Duodenal mucosa (tissue), 2 donors: ENCODE measurements around the gene BCCIP.
A peak's percentile ranks its signal among the peaks of the same experiment; 100 is the strongest.

Experiments
- H3K27ac ChIP-seq: one replicate; pipeline ENCODE4 v1.7.0; 2013; ENCODE audit warnings: low read depth, low read length
- H3K27me3 ChIP-seq, 2 donors: one replicate each; pipeline ENCODE4 v1.7.0; 2013; ENCODE audit warnings: low read length in 2 of 2, control low read depth in 1 of 2; ENCODE audit not compliant: insufficient read depth in 2 of 2, control insufficient read depth in 1 of 2
- H3K36me3 ChIP-seq, 2 donors: one replicate each; pipeline ENCODE4 v1.7.0; 2013; ENCODE audit warnings: low read length in 2 of 2, control low read depth in 1 of 2; ENCODE audit not compliant: insufficient read depth in 2 of 2, control insufficient read depth in 1 of 2
- H3K4me1 ChIP-seq, 2 donors: one replicate each; pipeline ENCODE4 v1.7.0; 2013; ENCODE audit warnings: low read length in 2 of 2, control low read depth in 1 of 2; ENCODE audit not compliant: insufficient read depth in 2 of 2, control insufficient read depth in 1 of 2
- H3K4me3 ChIP-seq, 2 donors: one replicate each; pipeline ENCODE4 v1.7.0; 2013; ENCODE audit warnings: low read length in 2 of 2, low read depth in 1 of 2
- H3K9ac ChIP-seq, 2 donors: one replicate each; pipeline ENCODE4 v1.7.0; 2013; ENCODE audit warnings: low read length in 2 of 2, low read depth in 1 of 2
- H3K9me3 ChIP-seq, 2 donors: one replicate each; pipeline ENCODE4 v1.7.0; 2013; ENCODE audit warnings: low read length in 2 of 2, control low read depth in 1 of 2; ENCODE audit not compliant: control insufficient read depth in 1 of 2

Gene BCCIP

DNA sequence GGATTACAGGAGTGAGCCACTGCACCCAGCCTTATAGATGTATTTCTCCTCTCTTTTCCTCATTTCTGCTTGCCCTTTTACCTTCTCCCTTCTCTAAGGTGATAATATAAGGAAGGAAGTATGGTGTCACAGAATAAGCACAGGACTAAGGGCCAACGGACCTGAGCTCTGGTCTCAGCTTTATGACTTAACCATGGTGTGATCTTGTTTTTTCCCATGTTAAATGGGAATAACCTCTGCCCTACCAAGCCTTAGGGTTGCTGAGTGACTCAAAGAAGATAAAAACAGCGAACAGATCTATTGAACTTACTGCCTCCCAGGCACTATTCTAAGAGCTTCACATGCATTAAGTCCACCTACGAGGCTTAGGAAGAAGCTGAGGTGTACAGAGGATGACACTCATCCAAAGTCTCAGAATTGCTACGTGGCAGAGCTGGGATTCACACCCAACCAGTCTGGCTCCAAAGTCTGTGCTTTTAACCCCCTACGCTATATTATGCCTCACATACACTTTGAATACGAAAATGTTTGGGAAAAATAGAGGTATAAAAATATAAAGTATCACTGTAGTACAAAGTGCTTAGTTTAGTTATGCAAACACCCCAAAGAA is 5.9 kb upstream of the BCCIP start:
- H3K4me1 ChIP-seq: peaks cover 15 to 17% of the 10 kb centered on the region in 2 donors
- no peaks in the 10 kb centered on the region for H3K27me3 ChIP-seq
- no peak overlapping the region for H3K27ac ChIP-seq
- peaks cover 5 to 31% of the 10 kb centered on the region in 2 donors for H3K36me3 ChIP-seq
- no peak overlapping the region for H3K9ac ChIP-seq
- H3K9me3 ChIP-seq: no peaks in the 10 kb centered on the region
- H3K4me3 ChIP-seq: no peak overlapping the region

DNA sequence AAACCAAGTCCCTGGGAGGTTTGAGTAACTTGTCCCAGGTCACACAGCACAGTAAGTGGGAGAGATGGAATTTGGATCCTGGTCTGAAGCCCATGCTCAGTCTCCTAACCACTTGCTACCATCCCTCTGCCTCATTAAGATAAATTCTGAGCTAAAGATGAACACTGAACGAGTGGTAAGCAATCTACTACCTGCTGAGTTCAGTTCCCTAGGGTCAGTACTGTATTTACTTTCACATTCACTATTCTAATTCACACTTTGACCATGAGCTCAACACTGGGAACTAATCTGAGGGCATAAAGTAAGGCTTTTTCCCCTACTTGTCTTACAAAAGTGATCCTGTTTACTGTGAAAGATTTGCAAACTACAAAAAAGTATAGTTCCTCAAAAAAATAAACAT is 2.6 kb upstream of the BCCIP start:
- H3K4me1 ChIP-seq: peaks cover 30 to 35% of the 10 kb centered on the region in 2 donors
- no peaks in the 10 kb centered on the region for H3K27me3 ChIP-seq
- H3K9ac ChIP-seq: no peak overlapping the region
- H3K36me3 ChIP-seq: peaks cover 0 to 3% of the 10 kb centered on the region in 2 donors
- no peak overlapping the region for H3K27ac ChIP-seq
- no peaks in the 10 kb centered on the region for H3K9me3 ChIP-seq
- no peak overlapping the region for H3K4me3 ChIP-seq

DNA sequence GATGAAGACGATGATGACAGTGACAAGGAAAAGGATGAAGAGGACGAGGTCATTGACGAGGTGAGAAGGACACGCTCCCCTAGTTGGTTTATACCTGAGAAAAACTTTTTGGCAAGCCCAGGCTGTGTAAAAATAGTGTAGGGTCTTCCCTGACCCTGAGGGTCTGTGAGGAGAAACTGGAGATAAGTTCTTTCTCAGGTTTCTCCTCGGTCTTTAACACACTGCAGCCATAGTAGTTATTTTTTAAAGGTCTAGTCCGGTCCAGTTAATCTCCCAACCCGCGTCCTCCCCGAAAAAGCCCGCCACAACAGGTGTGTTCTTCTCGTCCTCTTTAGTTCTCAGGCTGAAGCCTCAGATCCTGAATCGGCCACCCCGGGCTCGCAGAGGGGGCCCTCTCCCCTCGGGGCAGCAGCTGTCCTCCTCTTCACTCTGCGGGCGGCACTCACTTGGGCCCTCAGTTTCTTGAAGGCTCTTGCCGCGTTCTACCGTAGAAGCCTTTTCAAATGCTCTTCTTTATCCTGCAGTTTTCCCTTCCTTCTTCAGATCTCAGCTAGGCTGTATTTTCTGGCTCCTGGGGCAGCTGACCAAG is 411 bp downstream of the BCCIP start:
- no peaks in the 10 kb centered on the region for H3K27me3 ChIP-seq
- H3K4me3 ChIP-seq: peak overlapping the region; percentile 95 to 98
- no peak overlapping the region for H3K27ac ChIP-seq
- H3K36me3 ChIP-seq: peaks cover 15 to 18% of the 10 kb centered on the region in 2 donors
- H3K9ac ChIP-seq: peak overlapping the region; percentile 90 to 94
- peaks cover 30 to 38% of the 10 kb centered on the region in 2 donors for H3K4me1 ChIP-seq
- H3K9me3 ChIP-seq: no peaks in the 10 kb centered on the region

DNA sequence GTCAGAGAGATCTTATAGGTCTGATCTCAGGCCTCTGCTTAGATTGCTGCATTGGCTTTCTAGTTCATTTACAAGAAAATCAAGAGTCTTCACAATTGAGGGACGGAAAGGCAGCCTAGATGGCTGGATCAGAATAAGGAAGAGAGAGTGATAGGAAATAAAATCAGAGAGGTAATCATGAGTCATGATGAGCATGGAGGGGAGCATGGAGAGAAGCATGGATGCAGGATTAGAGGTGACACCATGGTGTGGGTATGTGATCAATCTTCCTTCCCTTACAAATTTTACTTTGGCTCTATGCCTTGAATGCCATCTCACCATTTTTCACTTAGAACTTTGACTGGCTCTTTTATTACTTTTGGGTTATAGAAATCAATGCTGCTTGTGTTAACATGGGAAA is 1.4 kb downstream of the BCCIP start:
- no peaks in the 10 kb centered on the region for H3K9me3 ChIP-seq
- H3K36me3 ChIP-seq: peaks cover 23 to 28% of the 10 kb centered on the region in 2 donors
- H3K9ac ChIP-seq: no peak overlapping the region
- H3K4me1 ChIP-seq: peaks cover 30 to 38% of the 10 kb centered on the region in 2 donors
- H3K27ac ChIP-seq: no peak overlapping the region
- peak overlapping the region; percentile 95 to 98 for H3K4me3 ChIP-seq
- no peaks in the 10 kb centered on the region for H3K27me3 ChIP-seq

DNA sequence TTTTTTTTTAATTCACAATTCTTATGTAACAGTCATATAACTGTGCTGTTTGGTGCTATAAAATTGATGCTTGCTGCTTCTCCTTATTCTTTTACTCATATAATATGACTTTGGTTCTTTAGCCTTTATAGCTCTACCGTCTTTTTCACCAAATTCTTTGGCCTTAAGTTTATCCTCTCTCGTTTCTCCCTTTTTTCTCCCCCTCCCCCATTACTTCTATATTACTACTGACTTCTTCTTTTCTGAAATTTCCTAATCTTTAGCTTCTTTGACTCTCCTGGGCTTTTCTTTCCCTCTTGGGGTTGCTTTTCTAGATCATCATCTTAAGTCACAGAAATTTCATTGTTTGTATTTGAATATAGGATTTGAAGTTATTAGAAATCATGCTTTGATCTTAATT is 3.8 kb downstream of the BCCIP start:
- Histone ChIP-seq H3K9ac (no peak overlapping the region), H3K4me3 (no peak overlapping the region), H3K9me3 (no peaks in the 10 kb centered on the region), H3K27ac (no peak overlapping the region), H3K4me1 (peaks cover 18 to 21% of the 10 kb centered on the region in 2 donors), H3K27me3 (no peaks in the 10 kb centered on the region), H3K36me3 (peaks cover 34 to 50% of the 10 kb centered on the region in 2 donors)

DNA sequence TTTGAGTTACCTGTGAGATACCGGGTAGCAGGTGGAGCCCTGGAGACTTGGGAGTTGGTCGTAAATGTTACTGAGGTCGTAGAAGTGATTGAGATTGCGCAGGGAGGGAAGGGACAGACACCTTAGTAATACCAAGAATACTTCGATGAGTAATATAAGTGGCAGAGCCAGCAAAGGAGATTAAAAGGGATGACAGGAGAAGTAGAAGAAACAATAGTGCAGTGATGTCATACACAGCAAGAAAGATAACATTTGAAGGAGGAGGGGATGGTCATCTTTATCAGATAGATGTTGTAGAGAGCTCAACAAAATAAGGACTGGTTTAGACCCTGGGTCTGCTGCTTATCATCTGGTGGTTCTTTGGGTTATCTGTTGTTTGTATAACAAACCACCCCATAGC is 5.0 kb downstream of the BCCIP start:
- H3K9me3 ChIP-seq: no peaks in the 10 kb centered on the region
- H3K27ac ChIP-seq: no peak overlapping the region
- H3K36me3 ChIP-seq: peaks cover 34 to 60% of the 10 kb centered on the region in 2 donors
- H3K4me1 ChIP-seq: peaks cover 15 to 21% of the 10 kb centered on the region in 2 donors
- H3K27me3 ChIP-seq: no peaks in the 10 kb centered on the region
- H3K9ac ChIP-seq: no peak overlapping the region
- no peak overlapping the region for H3K4me3 ChIP-seq

DNA sequence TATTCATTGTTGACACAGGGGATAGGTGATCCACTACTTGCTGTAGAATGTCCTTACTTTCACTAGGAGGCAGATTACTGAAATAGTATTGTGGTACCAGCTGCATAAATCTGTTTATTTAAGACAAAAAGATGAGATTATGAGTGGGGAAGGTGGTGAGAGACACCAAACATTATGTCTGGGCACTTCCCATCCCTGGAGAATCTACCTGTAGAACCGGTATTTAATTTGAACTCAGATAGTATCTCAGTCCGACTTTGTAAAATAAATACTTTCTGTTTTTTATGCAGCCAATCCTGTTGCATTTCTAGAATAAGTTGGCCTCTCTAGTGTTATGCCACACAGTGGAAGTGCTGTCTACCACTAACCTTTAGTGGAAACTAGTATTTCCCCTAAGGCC is 13.4 kb downstream of the BCCIP start:
- H3K36me3 ChIP-seq: peaks cover 44 to 79% of the 10 kb centered on the region in 2 donors
- H3K9ac ChIP-seq: no peak overlapping the region

DNA sequence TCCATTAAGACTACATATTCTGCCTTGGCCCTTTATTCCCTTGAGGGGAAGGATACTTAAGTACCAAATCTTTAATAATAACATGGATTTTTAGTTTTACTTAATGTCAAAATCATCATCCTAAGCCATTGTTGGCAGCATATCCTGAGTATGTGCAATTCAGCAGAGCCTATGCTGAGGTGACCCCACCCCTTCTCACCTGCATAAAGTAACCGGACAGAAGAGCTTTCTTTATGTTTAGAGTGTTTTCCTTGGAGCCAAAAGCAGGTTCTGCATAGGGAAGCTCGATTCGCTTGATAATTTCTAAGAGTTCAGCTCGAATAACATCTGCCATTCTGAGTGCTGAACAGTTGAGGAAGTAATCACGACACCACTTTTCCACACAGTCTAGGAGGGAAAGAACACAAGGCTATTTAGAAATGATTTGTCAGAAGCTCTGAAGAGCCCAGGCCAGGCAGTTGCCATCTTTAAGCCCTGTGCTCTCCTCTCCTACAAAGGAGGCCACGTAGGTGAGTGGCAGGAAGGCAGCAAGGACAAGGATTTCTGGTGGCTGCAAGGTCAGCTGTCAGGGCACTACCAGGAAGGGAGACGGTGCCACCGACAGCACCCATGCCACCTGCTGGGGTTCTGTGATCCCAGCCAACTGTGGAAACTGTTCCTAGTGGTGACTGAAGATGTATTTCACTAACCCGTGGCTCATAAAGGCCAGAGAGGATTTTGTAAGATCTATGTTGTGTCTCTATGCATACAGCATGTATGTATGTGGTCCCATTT is 15.6 kb downstream of the BCCIP start:
- Histone ChIP-seq H3K9ac (no peak overlapping the region), H3K9me3 (no peaks in the 10 kb centered on the region), H3K27ac (no peak overlapping the region), H3K4me1 (no peaks in the 10 kb centered on the region), H3K4me3 (no peak overlapping the region), H3K36me3 (peaks cover 50 to 72% of the 10 kb centered on the region in 2 donors), H3K27me3 (no peaks in the 10 kb centered on the region)

More for the DNA sequence above, 13.4 kb downstream of the BCCIP start:
- H3K4me3 ChIP-seq: no peak overlapping the region
- no peaks in the 10 kb centered on the region for H3K9me3 ChIP-seq
- H3K27me3 ChIP-seq: no peaks in the 10 kb centered on the region
- H3K27ac ChIP-seq: no peak overlapping the region
- H3K4me1 ChIP-seq: no peaks in the 10 kb centered on the region

DNA sequence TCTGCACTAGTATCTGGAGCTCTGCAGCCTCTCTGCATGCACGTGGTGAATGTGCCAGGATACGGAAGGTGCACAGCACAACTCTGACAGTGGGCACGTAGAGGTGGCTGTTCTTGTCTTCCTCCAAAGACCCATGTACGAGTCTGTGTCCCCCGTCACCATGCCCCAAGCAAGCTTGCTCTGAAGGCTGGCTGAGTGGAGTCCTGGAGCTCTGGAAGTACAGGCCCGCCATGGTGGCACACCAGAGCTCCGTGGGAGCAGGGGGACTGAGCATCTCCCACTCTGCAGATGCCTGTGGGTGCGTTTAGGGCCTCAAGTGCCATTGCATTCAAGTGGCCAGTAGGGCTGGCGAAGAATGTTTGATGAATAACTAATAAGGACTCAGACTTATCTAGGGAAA is 17.1 kb downstream of the BCCIP start:
- no peaks in the 10 kb centered on the region for H3K4me1 ChIP-seq
- no peaks in the 10 kb centered on the region for H3K27me3 ChIP-seq
- no peak overlapping the region for H3K27ac ChIP-seq
- no peaks in the 10 kb centered on the region for H3K9me3 ChIP-seq
- no peak overlapping the region for H3K4me3 ChIP-seq
- H3K9ac ChIP-seq: no peak overlapping the region
- H3K36me3 ChIP-seq: peaks cover 49 to 69% of the 10 kb centered on the region in 2 donors

DNA sequence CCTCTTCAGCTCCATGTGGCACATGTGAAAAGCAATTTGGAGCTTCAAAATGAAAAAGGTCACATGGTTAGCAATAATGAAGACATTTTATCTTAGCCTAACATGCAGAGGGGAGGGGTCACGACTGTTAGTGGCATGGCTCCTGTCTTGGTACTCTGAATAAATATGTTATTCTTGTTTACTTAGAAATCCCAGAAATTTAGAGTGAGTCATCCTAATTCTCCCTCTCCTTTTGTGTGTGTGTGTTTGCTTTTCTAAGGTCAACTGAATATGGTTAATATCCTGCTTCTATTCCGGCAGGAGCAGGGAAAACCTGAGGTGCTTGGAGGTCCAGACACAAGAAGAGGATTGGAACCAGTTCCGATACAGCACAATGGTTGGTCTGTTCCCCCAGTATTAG is 17.6 kb downstream of the BCCIP start:
- no peaks in the 10 kb centered on the region for H3K9me3 ChIP-seq
- H3K27ac ChIP-seq: no peak overlapping the region
- H3K4me3 ChIP-seq: no peak overlapping the region
- peaks cover 50 to 72% of the 10 kb centered on the region in 2 donors for H3K36me3 ChIP-seq
- no peak overlapping the region for H3K9ac ChIP-seq
- no peaks in the 10 kb centered on the region for H3K27me3 ChIP-seq
- H3K4me1 ChIP-seq: no peaks in the 10 kb centered on the region
